Measurements from ENCODE around the gene IKZF3.

Gene IKZF3

GRCh38 chr17:39814497-39814896 is 49.6 kb downstream of the IKZF3 start:
- DNase-seq: no peak

DNA sequence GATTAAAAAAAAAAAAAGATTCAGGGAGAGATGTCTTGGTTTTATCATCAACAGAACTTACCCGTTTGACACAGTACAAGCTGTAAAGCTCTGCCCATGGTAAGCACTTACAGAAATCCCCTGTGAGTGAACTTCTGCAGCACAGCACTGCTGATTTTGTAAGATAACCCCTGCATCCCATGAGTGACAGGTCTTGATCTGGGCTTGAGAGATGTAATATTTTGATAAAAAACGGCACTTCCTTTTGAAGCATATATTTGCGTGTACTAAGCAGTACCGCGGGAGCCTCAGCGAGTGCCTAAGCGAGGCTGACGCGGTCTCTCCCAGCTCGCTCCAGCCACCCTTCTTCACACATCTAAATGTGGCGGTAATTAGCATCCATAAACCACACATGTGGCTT is 50.5 kb downstream of the IKZF3 start:
- DNase-seq: no peak

DNA sequence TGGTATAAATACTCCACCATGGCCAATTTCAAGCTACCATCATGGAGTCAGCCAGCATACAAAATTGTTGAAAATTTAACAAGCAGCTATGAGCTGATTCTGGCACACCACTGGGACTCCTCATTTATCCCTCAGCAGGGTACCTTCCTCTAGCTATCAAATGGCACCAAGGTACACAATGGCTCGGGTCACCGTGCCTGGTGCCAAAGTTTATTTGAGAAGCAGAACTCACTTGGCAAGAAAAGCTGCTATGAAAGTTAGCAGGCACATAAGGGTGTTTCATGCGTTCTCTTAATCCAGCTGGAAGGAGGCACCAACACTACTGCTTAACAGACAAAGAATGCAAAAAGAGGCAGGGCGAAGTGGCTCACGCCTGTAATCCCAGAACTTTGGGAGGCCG is 51.6 kb downstream of the IKZF3 start:
- no peak for DNase-seq

GRCh38 chr17:39810939-39811728 is 53.0 kb downstream of the IKZF3 start:
- no peak for DNase-seq

GRCh38 chr17:39809221-39809620 is 54.9 kb downstream of the IKZF3 start:
- DNase-seq: no peak

DNA sequence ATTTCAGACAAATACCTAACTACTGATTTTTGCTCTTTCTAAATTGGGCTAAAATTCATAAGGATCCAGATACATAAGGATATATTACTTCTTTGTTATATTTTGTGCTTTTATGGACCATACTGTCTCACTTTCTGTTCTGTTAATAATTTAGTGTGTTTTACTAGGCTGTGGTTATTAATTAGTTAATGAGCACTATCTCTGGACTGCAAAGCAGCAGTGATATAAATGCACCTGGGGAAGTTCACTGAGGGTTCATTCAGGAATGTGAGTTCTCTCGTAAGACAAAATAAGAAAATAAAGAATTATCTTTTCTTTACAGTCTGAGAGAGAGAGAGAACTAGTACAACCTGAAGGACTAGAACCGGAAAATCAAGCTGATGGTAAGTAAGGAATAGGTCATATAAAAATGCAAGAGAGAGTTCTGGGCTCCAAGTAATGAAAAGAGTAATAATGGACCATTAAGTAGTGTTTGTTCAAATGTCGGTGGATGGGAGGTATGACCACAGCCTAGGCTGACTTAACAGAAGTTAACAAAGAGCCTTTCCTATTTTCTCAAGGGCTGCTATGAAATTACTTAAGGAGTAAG is 55.6 kb downstream of the IKZF3 start:
- DNase-seq: no peak

GRCh38 chr17:39804839-39805238 is 59.3 kb downstream of the IKZF3 start:
- DNase-seq: no peak

DNA sequence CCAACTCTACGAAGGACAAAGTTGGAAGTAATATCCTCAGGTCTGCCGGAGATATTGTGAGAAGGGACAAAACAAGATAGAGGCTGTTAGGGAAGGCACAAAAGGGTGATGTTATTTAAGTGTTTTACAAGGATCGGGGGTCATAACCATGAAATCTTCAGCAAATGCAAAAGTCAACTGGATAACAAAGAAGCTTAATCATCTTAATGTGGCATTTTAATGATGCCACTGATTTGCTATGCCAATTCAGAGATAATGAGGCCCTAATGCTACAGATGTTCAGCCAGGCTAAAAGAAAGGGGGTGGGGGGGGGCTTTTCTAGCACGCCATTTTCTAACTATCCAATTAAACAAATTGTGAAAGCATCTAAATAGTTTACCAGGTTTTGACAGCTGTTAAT is 63.1 kb downstream of the IKZF3 start:
- no peak for DNase-seq

GRCh38 chr17:39800540-39800939 is 63.6 kb downstream of the IKZF3 start:
- DNase-seq: no peak

DNA sequence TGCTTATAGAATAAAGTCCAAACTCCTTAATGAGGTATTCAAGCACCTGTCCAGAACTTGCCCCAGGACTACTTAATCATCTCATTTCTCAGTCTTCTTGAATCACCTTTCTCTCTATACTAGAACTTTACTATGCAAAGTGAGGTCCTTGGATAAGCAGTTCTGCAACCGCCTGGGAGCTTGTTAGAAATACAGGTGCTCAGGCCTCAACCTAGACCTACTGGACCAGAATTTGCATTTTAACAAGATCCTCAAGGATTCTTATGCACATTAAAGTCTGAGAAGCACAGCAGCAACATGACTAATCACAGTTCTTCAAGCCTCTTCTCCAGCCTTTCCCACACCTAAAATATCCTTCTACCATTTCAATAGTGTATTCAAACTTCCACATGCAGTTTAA is 64.7 kb downstream of the IKZF3 start:
- DNase-seq: no peak

DNA sequence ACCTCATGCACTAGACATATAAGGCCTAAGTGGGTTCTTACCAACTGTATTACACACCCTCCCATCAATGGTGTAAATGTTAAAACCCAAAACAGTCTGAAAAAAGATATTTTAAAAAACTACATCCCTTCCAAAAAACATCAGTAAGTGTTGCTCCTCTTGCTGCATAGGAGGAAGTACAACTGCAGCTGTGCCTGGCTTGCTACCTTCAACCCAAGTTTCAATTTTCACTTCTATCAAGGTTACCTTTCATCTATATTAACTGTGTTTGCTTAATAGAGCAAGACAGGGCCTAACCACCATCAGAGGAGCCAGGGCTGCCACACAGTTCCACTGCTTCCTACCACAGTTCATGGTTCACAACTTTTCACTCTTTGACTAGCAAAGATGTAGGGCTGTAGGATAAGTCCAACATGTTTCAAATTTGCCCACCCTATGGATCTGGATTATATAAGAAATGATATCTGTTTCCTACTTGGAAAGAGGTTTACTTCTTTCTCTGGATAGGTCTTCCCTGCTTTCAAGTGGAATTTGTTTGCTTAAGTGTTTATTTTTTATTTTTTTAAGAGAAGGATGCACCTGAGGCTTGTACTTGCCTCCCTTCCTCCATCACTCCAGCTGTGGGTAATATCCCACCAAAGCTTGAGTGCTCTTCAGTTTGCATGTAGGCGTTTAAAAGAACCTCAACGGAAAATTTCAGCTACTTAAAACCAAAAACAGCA is 69.7 kb downstream of the IKZF3 start:
- DNase-seq: no peak

GRCh38 chr17:39793301-39793872 is 70.7 kb downstream of the IKZF3 start:
- no peak for DNase-seq

DNA sequence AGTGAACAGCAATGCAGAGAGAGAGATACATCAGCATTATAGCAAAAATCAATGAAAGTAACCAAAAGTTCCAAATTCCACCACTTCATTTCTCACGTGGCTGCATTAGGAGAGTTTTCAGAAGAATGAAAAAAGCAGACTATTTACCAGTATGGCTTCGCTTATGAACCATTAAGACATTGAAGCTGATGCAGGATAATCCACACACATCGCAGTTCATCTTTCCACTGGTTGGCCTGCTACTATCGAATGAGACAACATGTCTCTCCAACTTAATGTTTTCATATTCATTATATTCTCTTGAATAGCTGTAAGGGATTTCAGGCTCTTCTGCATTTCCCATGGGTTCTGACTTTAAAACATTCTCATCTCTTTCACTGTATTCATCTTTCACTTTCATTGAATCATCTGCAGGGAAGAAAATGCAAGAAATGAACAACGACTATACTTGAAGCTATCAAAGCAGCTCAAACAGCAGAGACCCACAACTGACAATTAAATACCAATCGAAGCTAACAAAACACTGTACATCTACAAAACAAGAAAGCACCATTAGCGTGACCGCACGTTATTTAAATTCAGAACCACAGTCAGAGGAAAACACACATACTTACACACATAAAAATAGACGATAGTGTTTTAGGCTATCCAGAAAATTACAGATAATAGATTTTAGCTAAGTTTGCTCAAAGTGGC is 71.4 kb downstream of the IKZF3 start:
- DNase-seq: no peak

- DNase-seq: no peak
These were observed 72.8 kb downstream of the IKZF3 start for GRCh38 chr17:39791111-39791992.

- DNase-seq: no peak
These were observed 76.2 kb downstream of the IKZF3 start for GRCh38 chr17:39787743-39788484.

DNA sequence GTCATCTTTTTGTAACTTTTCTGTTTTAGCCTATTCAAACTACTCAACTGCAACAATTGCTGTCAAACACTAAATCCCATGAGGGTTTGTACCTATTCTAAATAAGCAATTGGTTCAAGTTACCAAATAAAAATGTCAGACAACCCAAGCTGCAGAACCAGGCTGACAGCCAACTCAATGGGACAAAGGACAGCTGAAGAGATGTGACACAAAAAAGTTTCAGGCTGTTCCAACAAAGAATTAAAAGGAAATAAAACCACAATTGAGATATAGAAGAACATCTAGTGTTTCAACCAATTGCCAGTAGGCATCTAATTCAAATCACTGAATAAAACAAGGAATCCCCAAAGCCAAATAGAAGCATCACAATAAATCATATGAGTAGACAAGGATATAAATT is 77.1 kb downstream of the IKZF3 start:
- DNase-seq: no peak

GRCh38 chr17:39782980-39783379 is 81.1 kb downstream of the IKZF3 start:
- no peak for DNase-seq

GRCh38 chr17:39782481-39782880 is 81.6 kb downstream of the IKZF3 start:
- no peak for DNase-seq

GRCh38 chr17:39781861-39782213 is 82.3 kb downstream of the IKZF3 start:
- DNase-seq: no peak

DNA sequence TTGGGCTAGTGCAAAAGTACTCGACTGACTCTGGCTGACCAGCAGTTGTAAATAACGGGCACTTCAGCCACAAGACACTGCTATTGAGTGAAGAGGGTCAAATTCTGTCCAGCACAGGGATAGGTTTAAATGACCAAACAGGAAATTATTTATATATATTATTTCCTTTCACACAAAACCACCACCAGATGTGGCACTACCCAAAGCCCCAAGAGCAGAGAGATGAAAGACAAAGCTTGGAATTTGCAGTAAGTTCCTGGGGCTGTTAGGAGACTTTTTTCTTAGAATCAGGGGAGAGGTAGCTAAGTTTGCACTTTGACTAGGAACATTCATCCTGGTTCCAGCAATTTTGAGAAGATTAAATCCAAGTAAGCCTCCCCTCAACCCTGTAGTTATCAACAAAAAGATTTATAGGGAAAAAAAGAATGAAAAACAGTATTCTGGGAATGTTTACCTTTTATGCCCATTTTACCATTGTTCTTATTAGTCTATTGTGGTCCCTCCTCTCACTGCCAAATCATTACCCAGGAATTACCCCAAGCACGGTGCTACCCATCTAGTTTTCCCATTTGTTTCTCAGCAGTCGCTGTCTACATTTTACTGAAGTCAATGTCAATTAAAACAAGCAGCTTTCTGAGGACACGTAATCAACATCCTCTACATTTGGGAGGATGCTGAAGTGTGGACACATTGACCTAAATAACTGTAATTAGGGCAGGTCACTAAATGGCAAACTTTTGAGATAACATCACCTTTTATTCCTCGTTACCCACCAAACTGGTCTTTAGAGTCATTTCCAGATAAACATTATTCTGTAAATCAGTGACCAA is 82.9 kb downstream of the IKZF3 start:
- DNase-seq: no peak
